SH-SY5Y (cell line): ENCODE data around the gene ST3GAL6.

Experiments used
- GATA2 ChIP-seq: IDR thresholded peaks from 2 replicates; pipeline ENCODE4 v1.6.1; 2011; ENCODE audit warnings: mild to moderate bottlenecking, low read depth, low read length
- GATA3 ChIP-seq: IDR thresholded peaks from 2 replicates; pipeline ENCODE4 v1.6.1; 2011; ENCODE audit warnings: low read depth, mild to moderate bottlenecking, low read length, moderate library complexity

DNA sequence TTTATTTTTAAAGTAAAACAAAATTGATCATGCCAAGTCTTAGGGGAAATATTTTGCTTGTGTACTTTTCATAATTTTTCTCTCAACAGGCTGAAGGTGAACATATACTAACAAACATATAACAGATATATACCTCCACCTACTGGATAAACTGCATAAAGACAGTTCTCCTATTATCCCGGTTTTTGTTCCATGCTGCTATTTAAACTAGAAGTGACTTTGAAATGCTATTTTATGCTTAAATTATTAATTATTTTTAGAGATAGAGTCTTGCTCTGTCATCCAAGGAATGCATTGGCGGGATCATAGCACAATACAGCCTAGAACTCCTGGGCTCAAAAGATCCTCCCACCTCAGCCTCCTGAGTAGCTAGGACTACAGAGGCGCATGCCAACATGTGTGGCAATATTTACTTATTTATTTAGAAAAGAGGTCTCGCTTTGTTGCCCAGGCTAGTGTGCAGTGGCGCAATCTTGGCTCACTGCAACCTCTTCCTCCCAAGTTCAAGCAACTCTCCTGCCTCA is 49.8 kb downstream of the ST3GAL6 start:
- TF ChIP-seq GATA2 (no peak), GATA3 (no peak)
